Right lobe of liver (tissue), 4 donors: Measurements from ENCODE around the gene TENT4B.

Experiments used
- POLR2A ChIP-seq: fragments of 450-650 bp; IDR thresholded peaks from one replicate; pipeline ENCODE4 v1.6.1; 2017; ENCODE audit warnings: antibody characterized with exemption, mild to moderate bottlenecking
- TF ChIP-seq, protein P1 (sequence below), 4 donors: fragments of 200-600 bp in 3 of 4; fragments of 450-650 bp in 1 of 4; IDR thresholded peaks; one replicate each; pipeline versions ENCODE4 v1.5.1 to v1.8.0; 2016 to 2022; ENCODE audit warnings: antibody characterized with exemption in 4 of 4, mild to moderate bottlenecking in 2 of 4
- donor health status: DM: no; HTN: no; CAD: no.
- donor health status: DM: no; HTN: no; CAD: no.
- donor health status: DM: no; HTN: yes; CAD: no.

DNA sequence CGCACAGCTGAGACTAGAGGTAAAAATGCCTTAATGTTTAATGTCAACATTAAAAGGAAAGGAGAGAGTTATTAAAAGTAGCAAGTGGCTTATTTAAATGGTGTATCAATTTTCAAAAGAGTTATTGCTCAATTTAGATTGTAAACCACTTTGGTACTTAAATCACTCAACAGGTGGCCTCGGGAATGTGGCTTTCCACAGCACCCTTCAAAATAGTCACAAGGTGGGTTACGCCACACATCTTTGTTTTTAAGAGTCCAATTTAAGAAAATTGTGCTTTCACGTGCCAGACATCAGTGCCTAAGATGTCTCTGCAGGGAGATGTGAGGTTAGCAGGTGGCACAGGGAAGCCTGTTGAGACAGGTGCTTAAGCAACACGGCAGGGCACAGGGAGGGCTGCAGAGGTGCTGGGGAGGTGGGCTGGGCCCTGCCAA lies 85.8 kb downstream of the TENT4B start:
- TF ChIP-seq, protein P1, sequence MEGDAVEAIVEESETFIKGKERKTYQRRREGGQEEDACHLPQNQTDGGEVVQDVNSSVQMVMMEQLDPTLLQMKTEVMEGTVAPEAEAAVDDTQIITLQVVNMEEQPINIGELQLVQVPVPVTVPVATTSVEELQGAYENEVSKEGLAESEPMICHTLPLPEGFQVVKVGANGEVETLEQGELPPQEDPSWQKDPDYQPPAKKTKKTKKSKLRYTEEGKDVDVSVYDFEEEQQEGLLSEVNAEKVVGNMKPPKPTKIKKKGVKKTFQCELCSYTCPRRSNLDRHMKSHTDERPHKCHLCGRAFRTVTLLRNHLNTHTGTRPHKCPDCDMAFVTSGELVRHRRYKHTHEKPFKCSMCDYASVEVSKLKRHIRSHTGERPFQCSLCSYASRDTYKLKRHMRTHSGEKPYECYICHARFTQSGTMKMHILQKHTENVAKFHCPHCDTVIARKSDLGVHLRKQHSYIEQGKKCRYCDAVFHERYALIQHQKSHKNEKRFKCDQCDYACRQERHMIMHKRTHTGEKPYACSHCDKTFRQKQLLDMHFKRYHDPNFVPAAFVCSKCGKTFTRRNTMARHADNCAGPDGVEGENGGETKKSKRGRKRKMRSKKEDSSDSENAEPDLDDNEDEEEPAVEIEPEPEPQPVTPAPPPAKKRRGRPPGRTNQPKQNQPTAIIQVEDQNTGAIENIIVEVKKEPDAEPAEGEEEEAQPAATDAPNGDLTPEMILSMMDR (IDR thresholded peaks at IDR 0.05), result no peak
- TF ChIP-seq POLR2A, result no peak
